ENCODE results near the gene CHCHD1. TPM values are rescaled to one million over a fixed set of nuclear protein-coding genes. Genes with fewer than 3 reads are reported as not detected.

Gene CHCHD1
- total and polyA plus RNA-seq, 2 donors (not counting 3 experiments of a cell fraction or from before 2014, with no cell fraction given), result 31.7 to 39.2 TPM

Small RNA genes within 50 kb of the gene (small RNA-seq; reads per million reads assigned to genes)
- gene AC022400.4 (ENCODE audit: insufficient read depth, insufficient read length, low read depth, low replicate concordance), result not detected
- not detected for gene AC022400.9 (ENCODE audit: insufficient read depth, insufficient read length, low read depth, low replicate concordance)
- gene ZSWIM8-AS1 (ENCODE audit: insufficient read depth, insufficient read length, low read depth, low replicate concordance), result not detected

Other genes starting within 250 kb of the CHCHD1 start
- 13.5 and 14.2 TPM in 2 replicates for gene USP54, start 190.7 kb upstream of the CHCHD1 start, total RNA-seq
- 6.5 and 9.3 TPM in 2 replicates for gene USP54, start 190.7 kb upstream of the CHCHD1 start, polyA plus RNA-seq
- gene MYOZ1, start 140.6 kb upstream of the CHCHD1 start, total RNA-seq, result not detected in 2 replicates
- not detected in 2 replicates for gene MYOZ1, start 140.6 kb upstream of the CHCHD1 start, polyA plus RNA-seq
- gene SYNPO2L, start 126.0 kb upstream of the CHCHD1 start, total RNA-seq, result not detected in 2 replicates
- gene SYNPO2L, start 126.0 kb upstream of the CHCHD1 start, polyA plus RNA-seq, result not detected in 2 replicates
- 6.9 and 7.7 TPM in 2 replicates for gene AGAP5, start 83.9 kb upstream of the CHCHD1 start, total RNA-seq
- gene AGAP5, start 83.9 kb upstream of the CHCHD1 start, polyA plus RNA-seq, result 4.4 and 4.9 TPM in 2 replicates
- gene SEC24C, start 37.7 kb upstream of the CHCHD1 start, total RNA-seq, result 91.2 and 95.5 TPM in 2 replicates
- 108 and 117 TPM in 2 replicates for gene SEC24C, start 37.7 kb upstream of the CHCHD1 start, polyA plus RNA-seq
- gene ZSWIM8, start 3.6 kb downstream of the CHCHD1 start, total RNA-seq, result 111 and 112 TPM in 2 replicates
- 230 and 372 TPM in 2 replicates for gene ZSWIM8, start 3.6 kb downstream of the CHCHD1 start, polyA plus RNA-seq
- gene NDST2, start 29.6 kb downstream of the CHCHD1 start, total RNA-seq, result 26.3 and 30.2 TPM in 2 replicates
- gene NDST2, start 29.6 kb downstream of the CHCHD1 start, polyA plus RNA-seq, result 25.0 and 30.1 TPM in 2 replicates
- 28.1 and 33.6 TPM in 2 replicates for gene CAMK2G, start 92.5 kb downstream of the CHCHD1 start, total RNA-seq
- 26.8 and 27.2 TPM in 2 replicates for gene CAMK2G, start 92.5 kb downstream of the CHCHD1 start, polyA plus RNA-seq
- gene PLAU, start 129.1 kb downstream of the CHCHD1 start, total RNA-seq, result 32.5 and 34.9 TPM in 2 replicates
- 22.0 and 23.6 TPM in 2 replicates for gene PLAU, start 129.1 kb downstream of the CHCHD1 start, polyA plus RNA-seq
- gene VCL, start 216.1 kb downstream of the CHCHD1 start, total RNA-seq, result 203 and 231 TPM in 2 replicates
- 92.7 and 95.4 TPM in 2 replicates for gene VCL, start 216.1 kb downstream of the CHCHD1 start, polyA plus RNA-seq